DND-41 (cell line): ENCODE results near the gene THSD4.

ENCODE experiments used
- EZH2 ChIP-seq: IDR thresholded peaks from 3 replicates; pipeline ENCODE4 v1.6.1; 2012; ENCODE audit warnings: borderline replicate concordance, low read depth, mild to moderate bottlenecking, moderate library complexity, low read length, inconsistent platforms; ENCODE audit not compliant: severe bottlenecking
- TF ChIP-seq, protein P1 (sequence below): IDR thresholded peaks from 2 replicates; pipeline ENCODE4 v1.5.1; 2012; ENCODE audit warnings: borderline replicate concordance, low read length, moderate library complexity, mild to moderate bottlenecking; ENCODE audit not compliant: poor library complexity, severe bottlenecking; ENCODE audit errors: extremely low read depth

DNA sequence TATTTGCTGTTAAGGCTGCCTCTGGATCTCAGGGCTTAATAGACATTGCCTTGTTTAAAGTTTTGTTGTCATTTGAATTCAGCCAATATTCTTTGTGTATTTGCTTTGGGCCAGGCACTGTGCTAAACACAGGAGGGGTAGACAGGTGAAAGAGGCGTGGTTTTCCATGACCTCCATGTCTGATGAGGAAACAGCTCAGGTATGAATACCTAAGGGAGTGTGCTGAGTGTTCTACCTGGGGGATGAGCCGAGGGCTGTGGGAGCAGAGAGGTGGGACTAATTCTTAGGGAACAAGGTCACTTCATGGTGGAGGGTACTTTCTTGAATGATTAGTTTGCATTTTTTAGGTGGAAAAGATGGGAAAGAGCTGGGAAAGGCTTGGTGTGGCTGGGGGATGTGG, 108.2 kb downstream of the THSD4 start:
- TF ChIP-seq, protein P1, sequence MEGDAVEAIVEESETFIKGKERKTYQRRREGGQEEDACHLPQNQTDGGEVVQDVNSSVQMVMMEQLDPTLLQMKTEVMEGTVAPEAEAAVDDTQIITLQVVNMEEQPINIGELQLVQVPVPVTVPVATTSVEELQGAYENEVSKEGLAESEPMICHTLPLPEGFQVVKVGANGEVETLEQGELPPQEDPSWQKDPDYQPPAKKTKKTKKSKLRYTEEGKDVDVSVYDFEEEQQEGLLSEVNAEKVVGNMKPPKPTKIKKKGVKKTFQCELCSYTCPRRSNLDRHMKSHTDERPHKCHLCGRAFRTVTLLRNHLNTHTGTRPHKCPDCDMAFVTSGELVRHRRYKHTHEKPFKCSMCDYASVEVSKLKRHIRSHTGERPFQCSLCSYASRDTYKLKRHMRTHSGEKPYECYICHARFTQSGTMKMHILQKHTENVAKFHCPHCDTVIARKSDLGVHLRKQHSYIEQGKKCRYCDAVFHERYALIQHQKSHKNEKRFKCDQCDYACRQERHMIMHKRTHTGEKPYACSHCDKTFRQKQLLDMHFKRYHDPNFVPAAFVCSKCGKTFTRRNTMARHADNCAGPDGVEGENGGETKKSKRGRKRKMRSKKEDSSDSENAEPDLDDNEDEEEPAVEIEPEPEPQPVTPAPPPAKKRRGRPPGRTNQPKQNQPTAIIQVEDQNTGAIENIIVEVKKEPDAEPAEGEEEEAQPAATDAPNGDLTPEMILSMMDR, result no peak
- TF ChIP-seq EZH2, result no peak
